ENCODE results near the gene KHNYN. TPM values are rescaled to one million over a fixed set of nuclear protein-coding genes. Genes with fewer than 3 reads are reported as not detected.

KHNYN gene
- total RNA-seq, 4 donors from 2014 or later: 65.7 to 129 (median 101) TPM

DNA sequence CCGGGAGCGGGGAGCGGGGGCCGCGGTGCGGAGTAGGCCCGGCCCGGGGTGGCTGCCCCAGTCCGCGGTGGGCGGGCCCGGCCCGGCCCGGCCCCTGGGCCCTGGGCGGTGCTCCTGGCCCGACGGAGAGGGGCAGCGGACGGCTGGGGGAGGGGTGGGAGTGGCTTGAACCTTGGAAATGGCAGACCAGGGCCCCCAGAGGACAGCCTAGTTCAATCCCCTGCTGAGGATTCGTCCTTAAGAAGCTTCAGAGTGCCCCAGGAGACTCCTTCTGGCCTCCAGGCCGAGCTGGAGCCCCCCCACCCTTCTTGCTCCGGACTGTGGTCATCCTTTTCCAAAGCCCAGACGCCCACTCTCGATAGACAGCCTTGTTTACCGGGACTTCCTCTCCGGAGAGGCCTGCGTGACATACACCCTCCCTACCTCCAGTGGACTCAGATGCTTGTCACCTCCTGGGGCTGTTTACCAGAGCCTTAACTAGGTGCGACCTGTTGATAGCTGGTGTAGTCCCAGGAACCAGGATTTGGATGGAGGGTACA lies 458 bp downstream of the KHNYN start:
- in situ Hi-C loops (cut with MboI; ENCODE audit: low pct_ligation_motif_present in 1 of 4, low pct_unique_long_range_greater_than_20kb in 1 of 4, low sequenced_read_pairs in 3 of 4) (loop anchor here (5.0 to 25.0 kb wide), 7 partner anchors 65 to 193 kb away; partner anchors contain the start of genes TINF2 (in 4 of the 4), ADCY4 (in 3 of the 4), GMPR2 (in 3 of the 4) and NEDD8 (in 3 of the 4)), intact Hi-C loops (cut with DNase I; ENCODE audit: low total_unique reads) (loop anchor here (2.0 kb wide), 1 partner anchor 61 kb away; the partner anchor contains the start of gene NFATC4)
- WGBS, 2 donors (ENCODE audit: low coverage in 1 of 2): 0% methylated on average over 23 of the region's 28 CpGs; no CpG with 5 or more reads in 1 of the 2 donors
- peak; percentile 82 for DNase-seq
- peaks cover 24 to 64% (median 60%) of the 10 kb centered on the region in 4 donors for H3K4me1 ChIP-seq
- no peaks in the 10 kb centered on the region for H3K9me3 ChIP-seq
- peaks cover 0 to 17% (median 6%) of the 10 kb centered on the region in 4 donors for H3K36me3 ChIP-seq
- no peaks in the 10 kb centered on the region for H3K27me3 ChIP-seq
- peak overlapping the region; percentile 61 to 85 (median 70) for H3K4me3 ChIP-seq
- TF ChIP-seq POLR2AphosphoS5 (IDR thresholded peaks at IDR 0.05): no peak
- TF ChIP-seq CTCF (IDR thresholded peaks at IDR 0.05): no peak
- TF ChIP-seq POLR2A (IDR thresholded peaks at IDR 0.05): no peak
- no peak for TF ChIP-seq EP300 (IDR thresholded peaks at IDR 0.05; ENCODE audit: low read depth)
- peak overlapping the region; percentile 92 to 97 (median 96) for H3K27ac ChIP-seq

DNA sequence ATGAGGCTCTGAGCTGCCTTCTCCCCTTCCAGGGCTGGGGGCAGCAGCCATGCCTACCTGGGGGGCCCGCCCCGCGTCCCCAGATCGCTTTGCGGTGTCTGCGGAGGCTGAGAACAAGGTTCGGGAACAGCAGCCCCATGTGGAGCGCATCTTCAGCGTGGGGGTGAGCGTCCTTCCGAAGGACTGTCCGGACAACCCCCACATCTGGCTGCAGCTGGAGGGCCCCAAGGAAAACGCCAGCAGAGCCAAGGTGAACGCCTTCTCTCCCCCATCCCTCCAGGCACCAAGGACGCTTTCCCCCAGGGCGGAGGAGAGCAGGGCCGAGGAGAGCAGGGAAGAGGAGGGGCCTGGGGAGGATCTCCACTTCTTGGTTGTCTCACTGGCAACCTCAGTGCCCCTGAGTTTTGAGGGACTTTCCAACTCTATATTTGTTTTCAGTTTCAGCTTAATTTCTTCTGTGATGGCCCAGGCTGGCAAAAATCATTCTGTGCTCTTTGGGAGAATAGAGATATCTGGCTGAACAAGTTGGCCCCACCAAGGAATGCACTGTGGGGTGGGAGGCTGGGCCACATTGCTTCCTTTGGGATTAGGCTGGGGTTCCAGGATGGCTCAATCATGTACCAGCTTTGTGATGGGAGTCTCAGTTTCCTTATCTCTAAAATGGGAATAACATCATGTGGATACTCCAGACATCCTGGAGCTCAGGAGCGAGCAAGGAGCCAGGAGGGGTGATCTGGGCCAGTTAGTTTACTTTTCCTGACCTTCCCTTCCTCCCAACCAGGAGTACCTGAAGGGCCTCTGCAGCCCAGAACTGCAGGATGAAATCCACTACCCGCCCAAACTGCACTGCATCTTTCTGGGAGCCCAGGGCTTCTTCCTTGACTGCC lies 1.2 kb downstream of the KHNYN start:
- intact Hi-C loops (cut with DNase I; ENCODE audit: low total_unique reads) (loop anchor here (2.0 kb wide), 1 partner anchor 62 kb away; the partner anchor contains the start of gene NFATC4), in situ Hi-C loops (cut with MboI; ENCODE audit: low pct_ligation_motif_present in 1 of 4, low pct_unique_long_range_greater_than_20kb in 1 of 4, low sequenced_read_pairs in 3 of 4) (loop anchor here (5.0 to 25.0 kb wide), 7 partner anchors 66 to 194 kb away; partner anchors contain the start of genes TINF2 (in 4 of the 4), ADCY4 (in 3 of the 4), GMPR2 (in 3 of the 4) and NEDD8 (in 3 of the 4))
- DNase-seq: no peak
- Histone ChIP-seq H3K36me3 (peaks cover 0 to 17% (median 6%) of the 10 kb centered on the region in 4 donors), H3K9me3 (no peaks in the 10 kb centered on the region), H3K27me3 (no peaks in the 10 kb centered on the region), H3K4me3 (peak overlapping the region; percentile 61 to 85 (median 70)), H3K27ac (peak overlapping the region; percentile 92 to 97 (median 96)), H3K4me1 (peaks cover 24 to 57% (median 53%) of the 10 kb centered on the region in 4 donors)
- TF ChIP-seq EP300 (IDR thresholded peaks at IDR 0.05; ENCODE audit: low read depth): no peak
- peak in 1 of 5 experiments; percentile 12 for TF ChIP-seq CTCF (IDR thresholded peaks at IDR 0.05)
- no peak for TF ChIP-seq POLR2AphosphoS5 (IDR thresholded peaks at IDR 0.05)
- WGBS, 2 donors (ENCODE audit: low coverage in 1 of 2): 20 to 21% methylated on average over 1 to 19 of the region's 19 CpGs

GRCh38 chr14:24431569-24432258 lies 2.0 kb downstream of the KHNYN start:
- intact Hi-C loops (cut with DNase I; ENCODE audit: low total_unique reads): loop anchor here (2.0 kb wide), 1 partner anchor 63 kb away; the partner anchor contains the start of gene NFATC4
- H3K4me3 ChIP-seq: peak overlapping the region in 2 of 4 donors; percentile 61 to 85
- H3K4me1 ChIP-seq: peaks cover 24 to 57% (median 46%) of the 10 kb centered on the region in 4 donors
- peak overlapping the region; percentile 92 to 97 (median 96) for H3K27ac ChIP-seq
- no peaks in the 10 kb centered on the region for H3K27me3 ChIP-seq
- WGBS, 2 donors (ENCODE audit: low coverage in 1 of 2): 35 to 60% methylated on average over 1 to 14 of the region's 15 CpGs
- in situ Hi-C loops (cut with MboI; ENCODE audit: low pct_ligation_motif_present in 1 of 4, low pct_unique_long_range_greater_than_20kb in 1 of 4, low sequenced_read_pairs in 3 of 4): loop anchor here (5.0 to 25.0 kb wide), 7 partner anchors 67 to 194 kb away; partner anchors contain the start of genes TINF2 (in 4 of the 4), ADCY4 (in 3 of the 4), GMPR2 (in 3 of the 4) and NEDD8 (in 3 of the 4)
- peaks cover 0 to 17% (median 6%) of the 10 kb centered on the region in 4 donors for H3K36me3 ChIP-seq
- DNase-seq: peak; percentile 94
- TF ChIP-seq POLR2AphosphoS5 (IDR thresholded peaks at IDR 0.05): peak in 2 of 3 donors; percentile 28 to 62
- TF ChIP-seq CTCF (IDR thresholded peaks at IDR 0.05): peak; percentile 88 to 98 (median 94)
- no peak for TF ChIP-seq EP300 (IDR thresholded peaks at IDR 0.05; ENCODE audit: low read depth)
- H3K9me3 ChIP-seq: no peaks in the 10 kb centered on the region
